ENCODE results near the gene CDT1.

Gene CDT1

DNA sequence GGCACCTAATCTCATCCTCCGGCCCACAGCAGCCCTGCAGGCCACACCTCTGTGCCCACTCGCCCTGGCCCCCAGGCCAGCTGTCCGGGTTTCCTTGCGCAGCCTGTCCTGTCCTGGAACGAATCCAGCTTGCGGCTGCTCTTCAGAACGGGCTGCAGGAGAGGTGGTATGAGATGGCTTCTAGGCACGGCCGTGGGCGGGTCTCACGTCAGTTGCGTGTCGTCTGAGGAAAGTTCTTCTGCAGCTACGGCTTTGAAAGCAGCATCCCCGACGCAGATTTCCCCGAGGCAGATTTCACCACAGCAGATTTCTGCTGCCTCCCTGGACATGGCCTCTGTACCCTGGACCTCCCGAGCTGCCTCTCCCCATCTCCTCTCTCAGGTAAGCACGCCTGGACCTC lies 35.0 kb downstream of the CDT1 start:
- no peak overlapping the region for H3K4me3 ChIP-seq (ENCODE audit: low read depth in 1 of 2, low read length in 2 of 2)
- H3K27ac ChIP-seq (ENCODE audit: low read depth, low read length), result no peak overlapping the region
- no peaks in the 10 kb centered on the region for H3K4me1 ChIP-seq (ENCODE audit: insufficient read depth, low read length)
- H3K36me3 ChIP-seq (ENCODE audit: insufficient read depth, low read length), result peaks cover 20% of the 10 kb centered on the region
- H3K9ac ChIP-seq (ENCODE audit: low read length), result no peak overlapping the region
- no peaks in the 10 kb centered on the region for H3K27me3 ChIP-seq (ENCODE audit: control insufficient read depth in 1 of 2, insufficient read depth in 2 of 2, low read length in 2 of 2)
- H3K9me3 ChIP-seq (ENCODE audit: low read length), result no peaks in the 10 kb centered on the region

DNA sequence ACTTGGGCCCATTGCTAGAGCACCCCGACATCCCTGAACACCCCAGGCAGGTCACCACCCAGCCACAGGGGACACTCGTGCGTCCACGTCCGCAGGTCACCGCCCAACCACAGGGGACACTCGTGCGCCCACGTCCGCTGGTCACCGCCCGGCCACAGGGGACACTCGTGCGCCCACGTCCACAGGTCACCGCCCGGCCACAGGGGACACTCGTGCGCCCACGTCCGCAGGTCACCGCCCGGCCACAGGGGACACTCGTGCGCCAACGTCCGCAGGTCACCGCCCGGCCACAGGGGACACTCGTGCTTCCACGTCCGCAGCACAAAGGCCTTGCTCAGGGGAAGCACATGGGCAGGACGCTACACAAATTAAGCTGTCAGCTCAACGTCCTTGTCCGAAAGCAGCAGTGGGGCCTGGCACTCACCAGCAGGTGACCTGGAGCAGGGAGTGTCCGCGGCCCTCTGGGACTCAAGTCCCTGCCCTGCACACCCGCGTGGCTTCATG lies 35.5 kb downstream of the CDT1 start:
- Histone ChIP-seq H3K9me3 (ENCODE audit: low read length) (no peaks in the 10 kb centered on the region), H3K36me3 (ENCODE audit: insufficient read depth, low read length) (peaks cover 20% of the 10 kb centered on the region), H3K4me1 (ENCODE audit: insufficient read depth, low read length) (no peaks in the 10 kb centered on the region), H3K4me3 (ENCODE audit: low read depth in 1 of 2, low read length in 2 of 2) (no peak overlapping the region), H3K27ac (ENCODE audit: low read depth, low read length) (no peak overlapping the region), H3K9ac (ENCODE audit: low read length) (no peak overlapping the region), H3K27me3 (ENCODE audit: control insufficient read depth in 1 of 2, insufficient read depth in 2 of 2, low read length in 2 of 2) (no peaks in the 10 kb centered on the region)

DNA sequence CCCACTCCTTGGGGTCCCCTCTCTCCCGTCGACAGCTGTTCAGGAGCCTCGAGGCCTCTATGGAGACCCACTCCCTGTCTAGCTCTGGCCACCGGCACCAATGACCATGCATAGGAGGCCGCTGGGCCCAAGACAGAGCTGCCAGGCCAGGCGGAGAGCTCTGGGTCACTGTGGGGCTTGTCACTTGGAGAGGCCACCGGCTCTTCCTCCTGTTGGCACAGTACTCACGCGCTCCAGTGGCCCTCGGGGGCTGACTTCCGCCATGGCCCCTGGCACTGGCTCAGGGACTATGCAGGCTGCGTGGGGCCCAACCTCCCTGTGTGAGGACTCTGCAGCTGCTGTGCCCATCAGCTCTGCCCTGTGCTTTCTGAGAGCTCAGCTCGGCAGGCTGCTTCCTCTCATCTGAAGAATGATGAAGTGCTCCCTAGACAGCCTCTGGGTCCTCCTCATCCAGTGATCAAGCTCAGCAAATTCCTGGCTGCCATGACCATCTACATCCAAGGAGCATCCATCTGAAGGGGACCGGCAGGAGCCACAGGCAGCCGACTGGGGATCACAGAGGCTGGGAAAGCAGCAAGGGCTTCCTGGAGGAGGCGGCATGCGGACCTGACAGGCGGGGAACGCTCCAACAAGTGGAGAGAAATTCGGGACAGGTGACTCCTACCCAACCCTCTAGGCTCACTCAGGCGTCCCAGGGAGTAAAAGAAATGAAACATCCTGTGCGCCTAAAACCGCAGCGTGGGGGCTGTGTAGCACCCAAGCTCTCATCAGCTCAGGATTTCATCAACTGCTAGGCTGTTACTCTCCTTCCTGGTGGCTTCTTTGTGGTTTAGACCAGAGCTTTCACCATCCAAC lies 36.4 kb downstream of the CDT1 start:
- H3K4me3 ChIP-seq (ENCODE audit: low read depth in 1 of 2, low read length in 2 of 2), result no peak overlapping the region
- no peak overlapping the region for H3K27ac ChIP-seq (ENCODE audit: low read depth, low read length)
- H3K27me3 ChIP-seq (ENCODE audit: control insufficient read depth in 1 of 2, insufficient read depth in 2 of 2, low read length in 2 of 2), result no peaks in the 10 kb centered on the region
- no peak overlapping the region for H3K9ac ChIP-seq (ENCODE audit: low read length)
- peaks cover 20% of the 10 kb centered on the region for H3K36me3 ChIP-seq (ENCODE audit: insufficient read depth, low read length)
- H3K4me1 ChIP-seq (ENCODE audit: insufficient read depth, low read length), result no peaks in the 10 kb centered on the region
- H3K9me3 ChIP-seq (ENCODE audit: low read length), result no peaks in the 10 kb centered on the region

GRCh38 chr16:88840600-88841215 lies 37.1 kb downstream of the CDT1 start:
- Histone ChIP-seq H3K36me3 (ENCODE audit: insufficient read depth, low read length) (peaks cover 20% of the 10 kb centered on the region), H3K9ac (ENCODE audit: low read length) (no peak overlapping the region), H3K9me3 (ENCODE audit: low read length) (no peaks in the 10 kb centered on the region), H3K27ac (ENCODE audit: low read depth, low read length) (no peak overlapping the region), H3K27me3 (ENCODE audit: control insufficient read depth in 1 of 2, insufficient read depth in 2 of 2, low read length in 2 of 2) (no peaks in the 10 kb centered on the region), H3K4me3 (ENCODE audit: low read depth in 1 of 2, low read length in 2 of 2) (no peak overlapping the region), H3K4me1 (ENCODE audit: insufficient read depth, low read length) (no peaks in the 10 kb centered on the region)

GRCh38 chr16:88841521-88842307 lies 38.1 kb downstream of the CDT1 start:
- no peak overlapping the region for H3K27ac ChIP-seq (ENCODE audit: low read depth, low read length)
- H3K36me3 ChIP-seq (ENCODE audit: insufficient read depth, low read length), result peaks cover 20% of the 10 kb centered on the region
- H3K9ac ChIP-seq (ENCODE audit: low read length), result no peak overlapping the region
- no peaks in the 10 kb centered on the region for H3K4me1 ChIP-seq (ENCODE audit: insufficient read depth, low read length)
- no peaks in the 10 kb centered on the region for H3K27me3 ChIP-seq (ENCODE audit: control insufficient read depth in 1 of 2, insufficient read depth in 2 of 2, low read length in 2 of 2)
- H3K4me3 ChIP-seq (ENCODE audit: low read depth in 1 of 2, low read length in 2 of 2), result no peak overlapping the region
- no peaks in the 10 kb centered on the region for H3K9me3 ChIP-seq (ENCODE audit: low read length)

DNA sequence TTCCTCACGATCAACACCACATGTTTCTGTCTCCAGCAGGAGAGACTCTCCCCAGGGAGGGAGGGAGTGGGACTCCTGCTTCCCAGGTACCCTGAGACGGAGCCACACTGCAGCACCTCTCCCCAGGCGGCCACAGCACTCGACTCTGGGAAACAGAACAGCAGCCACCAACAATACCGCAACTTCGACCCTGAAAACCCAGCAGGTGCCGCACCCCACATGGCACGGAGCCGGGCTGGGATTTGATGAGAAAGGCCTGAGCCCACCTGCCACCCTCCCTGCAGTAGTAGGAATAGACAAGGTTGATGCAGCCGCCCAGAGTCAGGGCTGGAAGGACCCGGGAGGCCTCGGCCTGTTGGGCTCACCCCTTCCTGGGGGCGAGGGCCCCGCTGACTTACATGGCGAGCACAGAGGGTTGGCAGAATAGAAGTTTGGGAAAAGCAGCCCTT lies 38.7 kb downstream of the CDT1 start:
- H3K27me3 ChIP-seq (ENCODE audit: control insufficient read depth in 1 of 2, insufficient read depth in 2 of 2, low read length in 2 of 2), result no peaks in the 10 kb centered on the region
- H3K4me1 ChIP-seq (ENCODE audit: insufficient read depth, low read length), result no peaks in the 10 kb centered on the region
- no peaks in the 10 kb centered on the region for H3K9me3 ChIP-seq (ENCODE audit: low read length)
- no peak overlapping the region for H3K27ac ChIP-seq (ENCODE audit: low read depth, low read length)
- H3K9ac ChIP-seq (ENCODE audit: low read length), result no peak overlapping the region
- peaks cover 20% of the 10 kb centered on the region for H3K36me3 ChIP-seq (ENCODE audit: insufficient read depth, low read length)
- H3K4me3 ChIP-seq (ENCODE audit: low read depth in 1 of 2, low read length in 2 of 2), result no peak overlapping the region

- Histone ChIP-seq H3K4me3 (ENCODE audit: low read depth in 1 of 2, low read length in 2 of 2) (no peak overlapping the region), H3K27ac (ENCODE audit: low read depth, low read length) (no peak overlapping the region), H3K27me3 (ENCODE audit: control insufficient read depth in 1 of 2, insufficient read depth in 2 of 2, low read length in 2 of 2) (no peaks in the 10 kb centered on the region), H3K9ac (ENCODE audit: low read length) (no peak overlapping the region), H3K9me3 (ENCODE audit: low read length) (no peaks in the 10 kb centered on the region), H3K36me3 (ENCODE audit: insufficient read depth, low read length) (peaks cover 20% of the 10 kb centered on the region), H3K4me1 (ENCODE audit: insufficient read depth, low read length) (no peaks in the 10 kb centered on the region)
These were observed 39.2 kb downstream of the CDT1 start for GRCh38 chr16:88842806-88843205.

DNA sequence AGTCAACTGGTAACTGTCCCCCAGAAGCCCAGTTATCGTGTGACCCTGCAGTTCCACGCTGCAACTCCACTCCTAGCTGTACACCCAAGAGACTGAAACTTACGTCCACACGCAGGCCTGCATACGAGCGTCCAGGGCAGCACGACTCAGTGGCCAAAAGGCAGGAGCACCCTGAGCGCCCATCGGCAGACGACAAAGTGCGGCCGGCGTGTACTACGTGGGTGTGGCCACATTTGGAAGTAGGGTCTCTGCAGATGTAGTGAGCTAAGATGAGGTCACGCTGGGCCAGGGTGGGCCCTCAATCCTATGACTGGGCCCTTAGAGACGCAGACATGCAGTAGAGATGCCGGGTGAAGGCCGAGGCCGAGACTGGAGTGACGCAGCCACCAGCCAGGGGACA lies 39.7 kb downstream of the CDT1 start:
- H3K36me3 ChIP-seq (ENCODE audit: insufficient read depth, low read length), result peaks cover 20% of the 10 kb centered on the region

DNA sequence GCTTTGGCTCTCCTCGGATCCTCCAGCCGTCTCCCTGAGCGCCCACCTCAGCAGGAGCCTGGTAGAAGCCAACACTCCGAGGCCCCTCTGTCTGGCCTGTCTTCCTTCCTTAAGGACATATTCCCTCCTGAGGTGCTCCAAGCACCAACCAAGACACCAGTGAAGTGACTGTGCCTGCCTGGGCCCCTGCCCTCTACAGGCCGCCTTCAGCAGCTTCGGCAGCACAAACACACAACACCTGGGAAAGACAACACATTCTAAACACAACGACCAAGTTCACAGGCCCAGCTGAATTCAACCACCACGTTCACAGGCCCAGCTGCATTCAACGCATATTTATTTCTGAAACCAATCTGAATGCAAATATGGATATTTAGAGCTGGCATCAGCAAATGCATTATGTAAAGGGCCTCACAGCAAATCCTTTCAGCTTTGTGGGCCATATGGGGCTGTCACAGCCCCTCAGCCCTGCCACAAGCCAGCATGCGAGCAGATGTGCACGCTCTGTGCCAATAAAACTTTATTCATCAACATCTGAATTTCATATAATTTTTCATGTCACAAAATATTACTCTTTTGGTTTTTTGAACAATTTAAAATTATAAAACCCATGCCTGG lies 40.9 kb downstream of the CDT1 start:
- Histone ChIP-seq H3K4me3 (ENCODE audit: low read depth in 1 of 2, low read length in 2 of 2) (no peak overlapping the region), H3K36me3 (ENCODE audit: insufficient read depth, low read length) (peaks cover 13% of the 10 kb centered on the region)

More for the DNA sequence above, 39.7 kb downstream of the CDT1 start:
- H3K4me3 ChIP-seq (ENCODE audit: low read depth in 1 of 2, low read length in 2 of 2), result no peak overlapping the region
- no peak overlapping the region for H3K27ac ChIP-seq (ENCODE audit: low read depth, low read length)
- no peaks in the 10 kb centered on the region for H3K4me1 ChIP-seq (ENCODE audit: insufficient read depth, low read length)
- no peak overlapping the region for H3K9ac ChIP-seq (ENCODE audit: low read length)
- no peaks in the 10 kb centered on the region for H3K9me3 ChIP-seq (ENCODE audit: low read length)
- no peaks in the 10 kb centered on the region for H3K27me3 ChIP-seq (ENCODE audit: control insufficient read depth in 1 of 2, insufficient read depth in 2 of 2, low read length in 2 of 2)

DNA sequence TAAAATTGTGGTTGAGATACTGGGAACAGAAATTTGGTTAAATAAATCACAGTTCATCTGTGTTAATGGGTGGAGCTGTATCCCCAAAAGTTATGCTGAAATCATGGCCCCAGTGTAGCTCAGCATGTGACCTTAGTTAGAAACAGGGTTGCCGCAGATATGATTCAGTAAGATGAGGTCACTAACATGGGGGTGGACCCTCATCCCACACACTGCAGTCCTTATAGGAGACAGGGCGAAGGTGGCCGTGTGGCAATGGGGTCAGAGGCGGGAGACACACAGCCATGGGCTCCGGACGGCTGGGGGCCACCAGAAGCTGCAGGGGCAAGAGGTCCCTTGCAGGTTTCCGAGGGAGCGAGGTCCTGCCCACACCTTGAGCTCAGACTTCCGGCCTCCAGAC lies 42.5 kb downstream of the CDT1 start:
- H3K27me3 ChIP-seq (ENCODE audit: control insufficient read depth in 1 of 2, insufficient read depth in 2 of 2, low read length in 2 of 2), result no peaks in the 10 kb centered on the region
- no peaks in the 10 kb centered on the region for H3K36me3 ChIP-seq (ENCODE audit: insufficient read depth, low read length)

More for the DNA sequence above, 40.9 kb downstream of the CDT1 start:
- no peak overlapping the region for H3K27ac ChIP-seq (ENCODE audit: low read depth, low read length)
- H3K9ac ChIP-seq (ENCODE audit: low read length), result no peak overlapping the region
- no peaks in the 10 kb centered on the region for H3K4me1 ChIP-seq (ENCODE audit: insufficient read depth, low read length)
- no peaks in the 10 kb centered on the region for H3K9me3 ChIP-seq (ENCODE audit: low read length)
- H3K27me3 ChIP-seq (ENCODE audit: control insufficient read depth in 1 of 2, insufficient read depth in 2 of 2, low read length in 2 of 2), result no peaks in the 10 kb centered on the region

GRCh38 chr16:88847654-88848053 lies 44.1 kb downstream of the CDT1 start:
- H3K27ac ChIP-seq (ENCODE audit: low read depth, low read length), result no peak overlapping the region
- no peaks in the 10 kb centered on the region for H3K9me3 ChIP-seq (ENCODE audit: low read length)
- no peaks in the 10 kb centered on the region for H3K4me1 ChIP-seq (ENCODE audit: insufficient read depth, low read length)
- H3K36me3 ChIP-seq (ENCODE audit: insufficient read depth, low read length), result no peaks in the 10 kb centered on the region
- no peak overlapping the region for H3K9ac ChIP-seq (ENCODE audit: low read length)
- H3K27me3 ChIP-seq (ENCODE audit: control insufficient read depth in 1 of 2, insufficient read depth in 2 of 2, low read length in 2 of 2), result no peaks in the 10 kb centered on the region
- H3K4me3 ChIP-seq (ENCODE audit: low read depth in 1 of 2, low read length in 2 of 2), result no peak overlapping the region

More for the DNA sequence above, 42.5 kb downstream of the CDT1 start:
- Histone ChIP-seq H3K4me3 (ENCODE audit: low read depth in 1 of 2, low read length in 2 of 2) (no peak overlapping the region), H3K4me1 (ENCODE audit: insufficient read depth, low read length) (no peaks in the 10 kb centered on the region), H3K27ac (ENCODE audit: low read depth, low read length) (no peak overlapping the region), H3K9ac (ENCODE audit: low read length) (no peak overlapping the region), H3K9me3 (ENCODE audit: low read length) (no peaks in the 10 kb centered on the region)
